LNCaP clone FGC (cell line): ENCODE data around the gene ARL14EP.
A peak's percentile ranks its signal among the peaks of the same experiment; 100 is the strongest.

Source experiments
- DNase-seq: peaks from one replicate; pipeline ENCODE4 v3.0.0-alpha.2; 2011; ENCODE audit warnings: low read depth
- H3K4me3 ChIP-seq: 2 replicates; pipeline ENCODE4 v1.5.1; 2011; ENCODE audit warnings: mild to moderate bottlenecking, low read depth, low read length, control low read depth
- TF ChIP-seq, protein P1 (sequence below): IDR thresholded peaks from 2 replicates; pipeline ENCODE4 v1.5.1; 2012; ENCODE audit warnings: mild to moderate bottlenecking; ENCODE audit not compliant: control insufficient read depth, insufficient read depth; ENCODE audit errors: extremely low read depth

Gene ARL14EP

DNA sequence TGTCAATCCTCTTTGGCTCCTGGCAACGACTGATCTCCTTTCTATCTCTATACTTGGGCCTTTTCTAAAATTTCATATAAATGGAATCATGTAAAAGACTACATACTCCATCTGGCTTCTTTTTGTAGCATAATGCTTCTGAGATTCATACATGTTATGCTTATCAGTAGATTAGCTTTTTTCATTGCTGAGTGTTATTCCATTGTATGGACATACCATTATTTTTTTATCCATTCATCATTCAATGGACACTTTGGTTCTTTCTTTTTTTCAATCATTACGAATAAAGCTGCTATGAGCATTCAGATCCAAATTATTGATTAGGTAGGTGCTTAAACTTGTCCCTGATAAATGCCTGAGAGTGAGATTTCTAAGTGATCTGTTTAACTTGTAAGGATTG, 11.7 kb upstream of the ARL14EP start:
- H3K4me3 ChIP-seq, result no peak overlapping the region
- TF ChIP-seq, protein P1, sequence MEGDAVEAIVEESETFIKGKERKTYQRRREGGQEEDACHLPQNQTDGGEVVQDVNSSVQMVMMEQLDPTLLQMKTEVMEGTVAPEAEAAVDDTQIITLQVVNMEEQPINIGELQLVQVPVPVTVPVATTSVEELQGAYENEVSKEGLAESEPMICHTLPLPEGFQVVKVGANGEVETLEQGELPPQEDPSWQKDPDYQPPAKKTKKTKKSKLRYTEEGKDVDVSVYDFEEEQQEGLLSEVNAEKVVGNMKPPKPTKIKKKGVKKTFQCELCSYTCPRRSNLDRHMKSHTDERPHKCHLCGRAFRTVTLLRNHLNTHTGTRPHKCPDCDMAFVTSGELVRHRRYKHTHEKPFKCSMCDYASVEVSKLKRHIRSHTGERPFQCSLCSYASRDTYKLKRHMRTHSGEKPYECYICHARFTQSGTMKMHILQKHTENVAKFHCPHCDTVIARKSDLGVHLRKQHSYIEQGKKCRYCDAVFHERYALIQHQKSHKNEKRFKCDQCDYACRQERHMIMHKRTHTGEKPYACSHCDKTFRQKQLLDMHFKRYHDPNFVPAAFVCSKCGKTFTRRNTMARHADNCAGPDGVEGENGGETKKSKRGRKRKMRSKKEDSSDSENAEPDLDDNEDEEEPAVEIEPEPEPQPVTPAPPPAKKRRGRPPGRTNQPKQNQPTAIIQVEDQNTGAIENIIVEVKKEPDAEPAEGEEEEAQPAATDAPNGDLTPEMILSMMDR, result no peak
- DNase-seq, result no peak

DNA sequence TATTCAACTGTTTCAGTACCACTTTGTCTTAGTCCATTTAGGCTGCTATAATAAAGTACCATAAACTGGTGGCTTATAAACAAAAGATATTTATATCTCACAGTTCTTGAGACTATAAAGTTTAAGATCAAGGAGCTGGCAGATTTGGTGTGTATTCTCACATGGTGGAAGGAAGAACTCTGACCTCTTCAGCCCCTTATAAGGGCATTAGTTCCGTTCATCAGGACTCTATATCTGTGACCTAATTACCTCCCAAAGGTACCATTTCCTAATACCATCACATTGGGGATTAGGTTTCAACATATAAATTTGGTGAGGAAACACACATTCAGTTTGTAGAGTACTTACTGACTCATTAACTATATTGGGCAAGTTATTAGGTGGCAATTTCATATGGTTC, 10.7 kb upstream of the ARL14EP start:
- H3K4me3 ChIP-seq, result no peak overlapping the region
- no peak for DNase-seq
- TF ChIP-seq, protein P1, result no peak

DNA sequence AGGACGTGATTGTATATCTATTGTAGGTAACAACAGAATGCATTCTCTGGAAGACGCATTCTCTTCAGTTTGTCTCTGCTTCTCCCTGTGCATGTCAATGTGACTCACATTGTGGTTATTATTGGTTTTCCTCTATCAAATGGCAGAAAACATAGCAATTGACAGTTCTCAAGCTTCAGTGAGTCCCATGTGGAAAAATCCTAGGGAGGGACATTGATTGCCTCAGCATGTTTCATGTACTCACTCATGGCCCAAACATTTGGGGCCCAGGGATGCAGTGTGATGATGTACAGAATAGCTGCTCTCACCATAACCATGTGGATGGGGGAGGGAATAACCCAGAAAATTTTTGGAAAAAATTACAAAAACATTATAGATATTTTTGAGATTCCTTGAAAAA, 9.3 kb upstream of the ARL14EP start:
- DNase-seq, result no peak
- H3K4me3 ChIP-seq, result no peak overlapping the region
- TF ChIP-seq, protein P1, result no peak

DNA sequence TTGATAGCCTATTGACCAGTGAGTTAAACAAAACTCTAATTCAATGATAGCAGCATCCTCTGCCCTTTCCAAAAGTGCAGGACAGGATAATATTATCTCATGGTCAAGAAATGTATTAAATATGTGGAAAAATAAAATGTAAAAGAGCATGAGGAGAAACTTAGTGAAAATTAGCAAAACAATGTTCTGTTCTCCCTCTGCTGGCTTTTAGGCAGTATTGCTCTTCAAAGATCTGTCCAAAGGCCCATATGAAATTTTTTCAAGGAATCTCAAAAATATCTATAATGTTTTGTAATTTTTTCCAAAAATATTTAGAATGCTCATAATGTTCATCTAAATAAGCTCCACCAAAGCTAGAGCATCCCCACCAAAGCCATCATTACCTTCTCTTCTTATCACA, 8.3 kb upstream of the ARL14EP start:
- no peak overlapping the region for H3K4me3 ChIP-seq
- no peak for DNase-seq
- TF ChIP-seq, protein P1, result peak; percentile 35; the same call in 1 of the 2 replicates

DNA sequence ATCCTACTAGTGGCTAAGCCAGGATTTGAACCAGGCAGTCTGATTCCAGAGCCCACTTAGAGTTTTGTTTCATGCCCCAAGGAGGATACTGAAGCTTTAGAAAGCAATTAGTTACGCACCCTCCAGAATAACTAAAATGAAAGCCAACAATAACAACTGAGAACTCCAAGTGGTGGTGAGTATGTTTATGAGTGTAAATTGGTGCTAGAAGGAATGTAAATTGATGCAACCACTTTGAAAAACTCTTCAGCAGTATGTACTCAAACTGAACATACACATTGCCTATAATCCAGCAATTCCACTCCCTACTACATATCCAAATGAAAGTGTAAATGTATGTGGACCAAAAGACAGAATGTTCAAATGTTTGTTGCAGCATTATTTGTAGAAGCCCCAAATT, 6.7 kb upstream of the ARL14EP start:
- H3K4me3 ChIP-seq, result no peak overlapping the region
- no peak for DNase-seq
- TF ChIP-seq, protein P1, result no peak

DNA sequence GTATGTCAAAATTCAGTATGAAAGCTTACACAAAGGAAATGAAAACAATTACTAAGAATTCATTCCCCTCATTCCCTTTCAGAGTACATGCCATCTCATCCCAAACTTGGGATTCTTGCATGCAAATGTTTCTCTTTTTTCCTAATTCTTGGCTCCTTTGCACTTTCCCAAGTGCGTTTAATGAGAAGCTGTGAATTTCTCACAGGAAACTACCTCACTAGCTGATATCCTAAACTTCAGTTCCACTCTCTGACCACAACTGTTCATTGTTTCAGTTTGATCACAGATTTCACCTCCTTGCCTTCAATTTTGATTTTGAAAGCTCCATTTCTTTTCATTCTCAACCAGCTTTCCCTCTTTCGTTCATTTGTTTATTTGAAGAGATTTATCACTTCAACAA, 5.9 kb upstream of the ARL14EP start:
- no peak overlapping the region for H3K4me3 ChIP-seq
- TF ChIP-seq, protein P1, result no peak
- DNase-seq, result no peak

DNA sequence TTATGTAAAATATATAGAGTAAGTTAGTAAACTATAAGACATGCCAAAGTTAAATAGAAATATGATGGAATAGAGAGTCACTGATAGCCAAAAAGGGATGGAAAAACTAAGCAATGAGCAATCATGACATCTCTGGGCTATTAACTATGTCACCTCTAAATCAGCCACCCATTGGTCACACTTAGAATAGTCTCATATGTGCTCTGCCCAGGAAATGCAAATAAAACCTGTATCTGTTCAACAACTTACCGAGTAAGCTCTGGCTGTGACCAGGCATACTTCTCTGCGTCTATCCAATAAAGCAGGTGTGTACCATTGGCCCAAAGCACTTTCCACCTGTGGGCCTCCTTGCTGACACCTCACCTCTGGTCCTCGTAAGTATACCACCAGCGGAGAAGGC, 1.6 kb upstream of the ARL14EP start:
- H3K4me3 ChIP-seq, result no peak overlapping the region
- DNase-seq, result no peak
- TF ChIP-seq, protein P1, result no peak
